Vagina (tissue), 2 donors: ENCODE data around the gene KDM4B.

Experiments
- CTCF ChIP-seq, 3 experiments: fragments of 450-650 bp in 2 of 3; fragments of 200-600 bp in 1 of 3; sonication (generic) in 1 of 3; IDR thresholded peaks; one replicate each; pipeline ENCODE4 v1.5.1; 2017 to 2019; ENCODE audit warnings: antibody characterized with exemption in 3 of 3, mild to moderate bottlenecking in 2 of 3, moderate library complexity in 2 of 3
- POLR2AphosphoS5 ChIP-seq, 2 donors: sonication (generic); formaldehyde crosslinking; IDR thresholded peaks; one replicate each; pipeline ENCODE4 v1.9.0; 2017; ENCODE audit warnings: antibody characterized with exemption in 2 of 2, mild to moderate bottlenecking in 2 of 2, low read depth in 1 of 2; ENCODE audit not compliant: insufficient read depth in 1 of 2

- TF ChIP-seq CTCF (IDR thresholded peaks at IDR 0.05) (no peak), POLR2AphosphoS5 (IDR thresholded peaks at IDR 0.05; ENCODE audit: insufficient read depth in 1 of 2, low read depth in 1 of 2) (peak in 1 of 2 donors; percentile 21)
These were observed 71.7 kb downstream of the KDM4B start for GRCh38 chr19:5040544-5041167.
